GM19043 (cell line): Measurements from ENCODE around the gene RABEP2.
"Not testable (repeated sequence)": the region's sequence is repeated elsewhere in the genome, so short reads cannot be mapped to it uniquely, and the experiment has no call there.

Source experiments
- ATAC-seq: cut with Tn5 transposase; IDR thresholded peaks from one replicate; pipeline ENCODE4 v1.9.1; 2021; ENCODE audit warnings: low read depth; ENCODE audit not compliant: unreplicated experiment

RABEP2 gene

GRCh38 chr16:28879841-28880588, 45.0 kb downstream of the RABEP2 start:
- ATAC-seq: peak; percentile 74

DNA sequence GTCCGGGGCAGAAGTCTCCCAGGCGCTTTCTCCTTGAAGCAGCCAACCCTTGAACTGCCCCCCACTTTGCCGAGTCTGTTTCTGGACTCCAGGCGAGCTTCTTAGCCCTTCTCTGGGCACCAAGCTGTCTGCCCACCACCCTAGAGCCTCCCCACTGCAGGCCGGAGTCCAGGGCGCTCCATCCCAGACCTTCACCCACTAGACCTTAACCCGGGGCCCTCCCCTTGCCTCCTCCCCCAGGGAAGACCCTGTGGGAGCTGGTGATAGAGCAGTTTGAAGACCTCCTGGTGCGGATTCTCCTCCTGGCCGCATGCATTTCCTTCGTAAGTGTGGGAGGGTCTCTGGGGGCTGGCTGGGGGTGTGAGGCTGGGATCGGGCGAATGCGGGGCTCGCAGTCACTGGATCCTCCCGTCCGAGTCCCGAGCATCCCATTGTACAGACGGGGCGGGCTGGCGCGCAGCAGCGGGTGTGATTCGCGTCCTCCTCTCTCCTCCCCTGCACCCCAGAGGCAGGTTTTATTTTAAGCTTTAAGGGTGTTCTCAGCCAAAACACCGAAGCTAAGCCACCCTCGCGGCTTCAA, 45.7 kb downstream of the RABEP2 start:
- ATAC-seq: no peak

DNA sequence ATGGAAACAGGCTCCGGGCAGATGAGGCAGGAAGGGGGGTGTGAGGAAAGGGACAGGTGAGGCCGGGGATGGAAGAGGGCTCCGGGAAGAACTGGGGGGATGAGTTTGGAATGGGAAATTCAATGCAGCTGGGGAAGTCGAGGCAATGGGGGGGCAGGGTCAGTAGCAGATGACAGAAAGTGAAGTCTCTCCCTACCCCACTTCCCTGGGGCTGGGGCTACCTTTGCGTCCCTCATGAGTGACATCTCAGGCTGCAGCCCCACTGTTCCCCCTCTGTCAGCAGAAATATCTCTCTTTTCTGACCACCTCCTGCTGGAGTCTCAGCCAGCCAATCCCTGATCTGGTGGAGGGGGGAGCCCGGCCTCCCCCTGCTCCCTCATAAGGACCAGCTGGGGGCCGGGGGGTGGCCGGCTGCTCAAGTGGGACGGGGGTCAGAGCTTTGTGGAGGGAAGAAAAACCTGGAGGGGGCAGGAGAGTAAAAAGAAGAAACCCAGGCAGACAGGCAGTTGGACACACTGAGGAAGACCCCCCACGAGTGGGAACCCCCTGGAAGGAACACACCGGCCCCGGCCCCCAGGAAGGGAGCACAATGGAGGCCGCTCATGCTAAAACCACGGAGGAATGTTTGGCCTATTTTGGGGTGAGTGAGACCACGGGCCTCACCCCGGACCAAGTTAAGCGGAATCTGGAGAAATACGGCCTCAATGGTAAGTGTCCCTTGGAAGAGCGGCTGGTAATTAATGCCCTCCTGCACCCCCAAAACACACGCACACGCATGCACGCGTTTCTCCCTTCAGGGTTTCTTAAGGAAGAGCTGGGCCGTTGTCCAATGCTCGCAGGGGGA, 46.7 kb downstream of the RABEP2 start, which contains the start of gene ATP2A1:
Gene ATP2A1, plus strand, starts transcription at position 406 of the 844 bp plus-strand sequence. Its CDS starts 184 bp downstream, at position 590.
- no peak for ATAC-seq

GRCh38 chr16:28877655-28878000, 47.4 kb downstream of the RABEP2 start:
- ATAC-seq: no peak

- no peak for ATAC-seq
Observed at GRCh38 chr16:28876973-28877654, 47.9 kb downstream of the RABEP2 start.

DNA sequence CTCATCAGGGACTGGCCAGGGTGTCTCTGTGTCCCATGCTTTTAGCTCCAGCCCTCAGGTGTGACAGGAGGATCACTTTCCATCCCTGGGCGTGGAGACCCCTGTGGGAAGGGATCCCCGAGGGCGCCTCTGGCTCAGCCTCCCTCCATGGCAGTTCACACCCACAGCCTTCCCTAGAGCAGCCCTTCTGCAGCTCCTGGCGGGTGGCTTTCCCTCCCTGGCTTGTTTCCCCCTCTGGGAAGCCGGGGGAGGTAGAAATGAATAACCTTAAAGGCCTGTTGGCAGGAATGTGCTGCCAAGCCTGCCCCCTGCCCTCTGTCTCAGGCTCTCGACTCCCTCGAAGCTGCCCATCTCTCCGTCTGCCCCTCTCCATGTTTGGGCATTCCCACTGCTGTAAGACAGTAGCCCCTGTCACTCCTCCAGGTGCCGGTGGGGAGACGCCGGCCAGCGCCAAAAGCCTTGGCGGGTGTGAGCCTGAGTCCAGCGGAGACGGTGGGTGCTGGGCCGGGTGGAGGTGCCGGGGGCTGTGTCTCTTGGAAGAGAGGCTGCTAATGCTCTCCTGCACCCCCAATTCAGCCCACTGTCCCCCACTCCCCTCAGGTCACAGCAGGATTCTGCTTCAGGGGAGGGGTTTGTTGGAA, 48.9 kb downstream of the RABEP2 start:
- no peak for ATAC-seq

GRCh38 chr16:28875134-28876018, 49.7 kb downstream of the RABEP2 start:
- no peak for ATAC-seq

GRCh38 chr16:28874406-28874805, 50.6 kb downstream of the RABEP2 start:
- ATAC-seq: no peak

DNA sequence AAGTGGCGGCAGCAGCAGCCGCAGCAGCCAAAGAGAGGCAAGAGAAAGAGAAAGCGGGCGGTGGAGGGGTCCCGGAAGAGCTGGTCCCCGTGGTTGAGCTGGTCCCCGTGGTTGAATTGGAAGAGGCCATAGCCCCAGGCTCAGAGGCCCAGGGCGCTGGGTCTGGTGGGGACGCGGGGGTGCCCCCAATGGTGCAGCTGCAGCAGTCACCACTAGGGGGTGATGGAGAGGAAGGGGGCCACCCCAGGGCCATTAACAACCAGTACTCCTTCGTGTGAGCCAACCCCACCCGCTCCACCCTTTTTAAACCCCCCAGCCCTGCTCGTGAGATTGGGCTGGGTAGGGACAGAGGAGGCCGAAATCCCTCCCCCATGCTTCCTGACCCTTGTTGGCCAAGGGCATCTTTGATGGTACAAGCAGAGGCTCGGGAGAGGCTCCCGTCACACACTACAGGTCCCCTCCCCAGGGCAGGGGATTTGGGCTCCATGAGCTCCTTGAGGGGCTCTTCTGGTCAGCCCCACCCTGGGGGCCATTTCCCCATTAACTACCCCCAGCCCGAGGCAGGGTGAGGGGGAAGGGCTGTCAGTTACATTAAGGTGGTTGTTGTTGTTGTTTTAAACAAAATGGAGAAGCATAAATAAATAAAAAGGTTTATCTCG, 51.4 kb downstream of the RABEP2 start:
- no peak for ATAC-seq

GRCh38 chr16:28872952-28873351, 52.1 kb downstream of the RABEP2 start:
- ATAC-seq: no peak

DNA sequence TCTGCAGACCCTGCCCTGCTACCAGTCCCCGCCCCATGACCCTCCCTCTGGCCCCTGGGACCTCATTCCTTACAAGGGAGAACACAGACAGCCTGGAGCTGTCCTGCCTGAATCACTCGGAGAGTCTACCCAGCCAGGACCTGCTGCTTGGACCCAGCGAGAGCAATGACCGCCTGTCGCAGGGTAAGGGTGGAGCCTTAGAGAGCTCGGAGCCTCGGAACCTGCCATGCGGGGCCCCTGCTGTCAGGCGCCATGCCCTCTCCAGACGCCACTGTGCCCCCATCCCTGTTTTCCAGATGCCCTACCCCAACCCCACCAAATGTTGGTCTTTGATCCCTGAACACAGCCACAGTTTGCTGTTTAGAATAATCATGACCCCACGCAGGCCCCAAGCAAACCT, 55.8 kb downstream of the RABEP2 start:
- no peak for ATAC-seq

- ATAC-seq: not testable (repeated sequence)
Observed at GRCh38 chr16:28867646-28868045, 57.4 kb downstream of the RABEP2 start.

DNA sequence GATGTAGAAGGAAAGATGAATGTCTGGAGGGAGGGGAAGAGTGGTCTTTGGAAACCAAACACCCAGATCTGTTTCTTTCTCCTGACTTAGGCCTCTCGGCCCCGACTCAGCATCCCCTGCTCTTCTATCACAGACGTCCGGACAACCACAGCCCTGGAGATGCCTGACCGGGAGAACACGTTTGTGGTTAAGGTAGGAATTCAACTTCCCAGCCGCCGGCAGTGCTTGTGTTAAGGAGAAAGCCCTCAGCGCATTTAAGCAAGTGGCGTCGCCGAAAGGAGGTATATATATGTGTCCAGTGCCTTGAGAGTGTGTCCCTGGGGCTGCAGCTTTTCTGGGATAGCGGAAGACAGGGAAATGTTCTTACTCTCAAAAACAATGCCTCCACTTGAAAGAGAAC, 57.8 kb downstream of the RABEP2 start:
- ATAC-seq: no peak

DNA sequence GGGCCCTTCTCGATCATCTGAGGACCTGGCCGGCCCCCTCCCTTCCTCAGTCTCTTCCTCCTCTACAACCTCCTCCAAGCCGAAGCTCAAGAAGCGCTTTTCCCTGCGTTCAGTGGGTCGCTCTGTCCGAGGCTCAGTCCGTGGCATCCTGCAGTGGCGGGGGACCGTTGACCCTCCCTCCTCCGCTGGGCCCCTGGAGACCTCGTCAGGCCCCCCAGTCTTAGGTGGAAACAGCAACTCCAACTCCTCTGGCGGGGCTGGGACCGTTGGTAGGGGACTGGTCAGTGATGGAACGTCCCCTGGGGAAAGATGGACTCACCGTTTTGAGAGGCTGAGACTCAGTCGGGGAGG, 58.6 kb downstream of the RABEP2 start:
- ATAC-seq: no peak

GRCh38 chr16:28865722-28866453, 59.1 kb downstream of the RABEP2 start:
- ATAC-seq: no peak

DNA sequence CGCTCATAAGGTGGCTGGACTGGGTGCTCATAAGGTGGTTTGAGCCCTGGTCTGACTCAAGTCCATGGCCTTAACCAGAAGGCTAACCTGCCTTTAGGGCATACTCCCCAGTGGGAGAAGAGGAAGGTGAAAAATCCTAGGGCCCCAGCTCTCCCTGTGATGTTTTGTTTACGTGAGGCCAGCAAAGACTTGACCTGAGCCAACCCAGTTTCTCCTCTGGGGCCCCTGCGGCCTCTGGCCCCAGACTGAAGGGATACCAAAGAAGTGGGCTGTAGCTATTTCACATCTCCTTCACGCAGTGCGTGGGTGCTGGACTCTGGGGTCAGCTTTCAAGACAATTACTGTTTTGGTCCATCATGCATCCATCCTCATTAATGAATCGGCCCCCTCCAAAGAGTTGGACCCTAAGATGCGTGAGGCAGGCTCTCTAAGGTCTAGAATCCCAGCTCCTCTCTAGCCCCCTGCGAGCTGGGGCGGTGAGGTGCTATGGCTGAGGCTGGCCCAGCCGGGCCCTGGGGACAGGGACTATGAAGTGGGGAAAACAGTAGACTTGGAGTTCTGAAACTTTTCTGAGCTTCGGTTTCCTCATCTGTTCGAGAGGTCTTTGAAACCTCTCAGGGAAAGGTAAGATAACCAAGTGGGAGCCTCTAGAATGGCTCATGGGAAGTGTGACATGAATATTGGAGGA, 59.9 kb downstream of the RABEP2 start:
- ATAC-seq: no peak

- ATAC-seq: no peak
Observed at GRCh38 chr16:28863929-28864793, 60.9 kb downstream of the RABEP2 start.
